HL-60 (cell line): ENCODE results near the gene STXBP5.

ENCODE experiments used
- GABPA ChIP-seq: IDR thresholded peaks from 2 replicates; pipeline ENCODE4 v1.6.1; 2012; ENCODE audit warnings: low read depth
- POLR2AphosphoS5 ChIP-seq: IDR thresholded peaks from 2 replicates; pipeline ENCODE4 v1.6.1; 2012; ENCODE audit warnings: low read depth
- TF ChIP-seq, protein P1 (sequence below): IDR thresholded peaks from one replicate; pipeline ENCODE4 v1.5.1; 2011; ENCODE audit warnings: low read length, control low read depth, inconsistent platforms; ENCODE audit not compliant: insufficient read depth
- TF ChIP-seq, protein P2 (sequence below): IDR thresholded peaks from 2 replicates; pipeline ENCODE4 v1.6.1; 2012; ENCODE audit warnings: low read depth; ENCODE audit not compliant: insufficient replicate concordance

DNA sequence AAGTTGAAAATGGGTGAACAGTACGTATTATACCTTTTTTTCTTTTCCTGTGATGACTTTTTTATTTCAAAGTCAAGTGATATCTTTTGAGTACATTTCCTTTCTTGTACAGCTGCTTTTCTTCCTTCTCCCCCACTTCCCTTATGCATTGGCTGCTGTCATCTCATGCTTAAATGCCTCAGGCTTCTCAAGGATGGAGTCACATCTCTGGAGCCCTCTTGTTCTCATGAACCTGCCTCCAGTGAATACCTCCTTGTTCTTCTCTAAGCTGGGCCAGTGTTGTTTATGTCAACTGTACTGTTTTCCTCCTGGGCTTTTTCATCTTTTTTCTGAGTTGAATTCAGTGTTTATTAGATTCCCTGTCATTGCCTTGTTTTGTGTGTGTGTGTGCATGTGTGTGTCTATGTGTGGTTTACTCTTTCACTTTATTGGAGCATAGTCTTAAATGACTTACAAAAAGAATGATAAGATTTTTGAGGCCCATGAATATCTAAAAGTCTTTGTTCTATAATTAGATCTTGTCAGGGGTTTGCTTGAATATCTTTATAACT lies 23.6 kb downstream of the STXBP5 start:
- TF ChIP-seq, protein P1, sequence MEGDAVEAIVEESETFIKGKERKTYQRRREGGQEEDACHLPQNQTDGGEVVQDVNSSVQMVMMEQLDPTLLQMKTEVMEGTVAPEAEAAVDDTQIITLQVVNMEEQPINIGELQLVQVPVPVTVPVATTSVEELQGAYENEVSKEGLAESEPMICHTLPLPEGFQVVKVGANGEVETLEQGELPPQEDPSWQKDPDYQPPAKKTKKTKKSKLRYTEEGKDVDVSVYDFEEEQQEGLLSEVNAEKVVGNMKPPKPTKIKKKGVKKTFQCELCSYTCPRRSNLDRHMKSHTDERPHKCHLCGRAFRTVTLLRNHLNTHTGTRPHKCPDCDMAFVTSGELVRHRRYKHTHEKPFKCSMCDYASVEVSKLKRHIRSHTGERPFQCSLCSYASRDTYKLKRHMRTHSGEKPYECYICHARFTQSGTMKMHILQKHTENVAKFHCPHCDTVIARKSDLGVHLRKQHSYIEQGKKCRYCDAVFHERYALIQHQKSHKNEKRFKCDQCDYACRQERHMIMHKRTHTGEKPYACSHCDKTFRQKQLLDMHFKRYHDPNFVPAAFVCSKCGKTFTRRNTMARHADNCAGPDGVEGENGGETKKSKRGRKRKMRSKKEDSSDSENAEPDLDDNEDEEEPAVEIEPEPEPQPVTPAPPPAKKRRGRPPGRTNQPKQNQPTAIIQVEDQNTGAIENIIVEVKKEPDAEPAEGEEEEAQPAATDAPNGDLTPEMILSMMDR: no peak
- no peak for TF ChIP-seq POLR2AphosphoS5
- no peak for TF ChIP-seq GABPA
- TF ChIP-seq, protein P2, sequence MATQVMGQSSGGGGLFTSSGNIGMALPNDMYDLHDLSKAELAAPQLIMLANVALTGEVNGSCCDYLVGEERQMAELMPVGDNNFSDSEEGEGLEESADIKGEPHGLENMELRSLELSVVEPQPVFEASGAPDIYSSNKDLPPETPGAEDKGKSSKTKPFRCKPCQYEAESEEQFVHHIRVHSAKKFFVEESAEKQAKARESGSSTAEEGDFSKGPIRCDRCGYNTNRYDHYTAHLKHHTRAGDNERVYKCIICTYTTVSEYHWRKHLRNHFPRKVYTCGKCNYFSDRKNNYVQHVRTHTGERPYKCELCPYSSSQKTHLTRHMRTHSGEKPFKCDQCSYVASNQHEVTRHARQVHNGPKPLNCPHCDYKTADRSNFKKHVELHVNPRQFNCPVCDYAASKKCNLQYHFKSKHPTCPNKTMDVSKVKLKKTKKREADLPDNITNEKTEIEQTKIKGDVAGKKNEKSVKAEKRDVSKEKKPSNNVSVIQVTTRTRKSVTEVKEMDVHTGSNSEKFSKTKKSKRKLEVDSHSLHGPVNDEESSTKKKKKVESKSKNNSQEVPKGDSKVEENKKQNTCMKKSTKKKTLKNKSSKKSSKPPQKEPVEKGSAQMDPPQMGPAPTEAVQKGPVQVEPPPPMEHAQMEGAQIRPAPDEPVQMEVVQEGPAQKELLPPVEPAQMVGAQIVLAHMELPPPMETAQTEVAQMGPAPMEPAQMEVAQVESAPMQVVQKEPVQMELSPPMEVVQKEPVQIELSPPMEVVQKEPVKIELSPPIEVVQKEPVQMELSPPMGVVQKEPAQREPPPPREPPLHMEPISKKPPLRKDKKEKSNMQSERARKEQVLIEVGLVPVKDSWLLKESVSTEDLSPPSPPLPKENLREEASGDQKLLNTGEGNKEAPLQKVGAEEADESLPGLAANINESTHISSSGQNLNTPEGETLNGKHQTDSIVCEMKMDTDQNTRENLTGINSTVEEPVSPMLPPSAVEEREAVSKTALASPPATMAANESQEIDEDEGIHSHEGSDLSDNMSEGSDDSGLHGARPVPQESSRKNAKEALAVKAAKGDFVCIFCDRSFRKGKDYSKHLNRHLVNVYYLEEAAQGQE: no peak
